AG04450 (cell line): ENCODE measurements around the gene REXO4. TPM values are rescaled to one million over a fixed set of nuclear protein-coding genes. Genes with fewer than 3 reads are reported as not detected.
"Not testable (repeated sequence)": the region's sequence is repeated elsewhere in the genome, so short reads cannot be mapped to it uniquely, and the experiment has no call there.

Source experiments
- CTCF ChIA-PET: fragments of 300-600, 350-600 bp; formaldehyde crosslinking; extraction: SDS; loops from one replicate; lab custom pipeline; 2022; ENCODE audit warnings: antibody characterized with exemption, inconsistent platforms; lab: Charles Lee
- POLR2A ChIA-PET: fragments of 350-600 bp; formaldehyde crosslinking; extraction: SDS; loops from one replicate; lab custom pipeline; 2021; ENCODE audit warnings: antibody characterized with exemption, inconsistent platforms; lab: Yijun Ruan, JAX
- DNase-seq: peaks from one replicate; pipeline ENCODE4 v3.0.0-alpha.2; 2011; ENCODE audit warnings: low read depth, low spot score
- H3K27ac ChIP-seq: one replicate; pipeline ENCODE4 v1.5.1; 2012; ENCODE audit warnings: low read depth, low read length, control low read depth
- H3K27me3 ChIP-seq: one replicate; pipeline ENCODE4 v1.6.0; 2012; ENCODE audit warnings: low read length; ENCODE audit not compliant: control insufficient read depth, insufficient read depth
- H3K4me3 ChIP-seq: 2 replicates; pipeline ENCODE4 v1.5.1; 2011; ENCODE audit warnings: mild to moderate bottlenecking, low read depth, low read length, control low read depth
- H3K9me3 ChIP-seq: 2 replicates; pipeline ENCODE4 v1.5.1; 2012; ENCODE audit warnings: low read length; ENCODE audit not compliant: control insufficient read depth, insufficient read depth
- polyA plus RNA-seq: library from polyadenylated mRNA; depleted of rRNA; stranded (reverse); fragments of >200 nt; gene quantifications from 2 replicates; pipeline ENCODE4 v1.2.3, GENCODE V29; 2011
- TF ChIP-seq, protein P1 (sequence below): IDR thresholded peaks from 2 replicates; pipeline ENCODE4 v1.5.1; 2011; ENCODE audit warnings: low read depth, low read length, control low read depth, inconsistent platforms

REXO4 gene
- polyA plus RNA-seq, 1 experiment, result 21.0 TPM

DNA sequence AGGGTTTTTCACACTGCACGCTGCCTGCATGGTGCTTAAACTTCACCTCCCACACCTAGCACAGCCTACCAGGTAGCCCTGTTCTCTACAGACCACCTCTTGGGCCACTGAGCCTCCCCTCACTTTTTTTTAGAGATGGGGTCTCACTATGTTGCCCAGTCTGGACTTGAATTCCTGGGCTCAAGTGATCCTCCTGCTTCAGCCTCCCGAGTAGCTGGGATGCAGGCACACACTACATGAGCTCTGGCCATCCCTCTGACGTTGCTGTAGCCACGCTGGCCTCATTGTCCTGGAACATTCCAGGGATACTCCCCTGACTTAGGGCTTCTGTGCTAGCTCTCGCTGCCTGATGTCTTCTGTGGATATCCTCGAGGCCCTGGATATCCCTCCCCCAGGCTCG, 34.8 kb upstream of the REXO4 start:
- TF ChIP-seq, protein P1, sequence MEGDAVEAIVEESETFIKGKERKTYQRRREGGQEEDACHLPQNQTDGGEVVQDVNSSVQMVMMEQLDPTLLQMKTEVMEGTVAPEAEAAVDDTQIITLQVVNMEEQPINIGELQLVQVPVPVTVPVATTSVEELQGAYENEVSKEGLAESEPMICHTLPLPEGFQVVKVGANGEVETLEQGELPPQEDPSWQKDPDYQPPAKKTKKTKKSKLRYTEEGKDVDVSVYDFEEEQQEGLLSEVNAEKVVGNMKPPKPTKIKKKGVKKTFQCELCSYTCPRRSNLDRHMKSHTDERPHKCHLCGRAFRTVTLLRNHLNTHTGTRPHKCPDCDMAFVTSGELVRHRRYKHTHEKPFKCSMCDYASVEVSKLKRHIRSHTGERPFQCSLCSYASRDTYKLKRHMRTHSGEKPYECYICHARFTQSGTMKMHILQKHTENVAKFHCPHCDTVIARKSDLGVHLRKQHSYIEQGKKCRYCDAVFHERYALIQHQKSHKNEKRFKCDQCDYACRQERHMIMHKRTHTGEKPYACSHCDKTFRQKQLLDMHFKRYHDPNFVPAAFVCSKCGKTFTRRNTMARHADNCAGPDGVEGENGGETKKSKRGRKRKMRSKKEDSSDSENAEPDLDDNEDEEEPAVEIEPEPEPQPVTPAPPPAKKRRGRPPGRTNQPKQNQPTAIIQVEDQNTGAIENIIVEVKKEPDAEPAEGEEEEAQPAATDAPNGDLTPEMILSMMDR, result no peak
- Histone ChIP-seq H3K27me3 (peaks cover 7% of the 10 kb centered on the region), H3K27ac (no peak overlapping the region), H3K9me3 (no peaks in the 10 kb centered on the region), H3K4me3 (no peak overlapping the region)
- ChIA-PET CTCF (no interaction called here), POLR2A (no interaction called here)
- no peak for DNase-seq

DNA sequence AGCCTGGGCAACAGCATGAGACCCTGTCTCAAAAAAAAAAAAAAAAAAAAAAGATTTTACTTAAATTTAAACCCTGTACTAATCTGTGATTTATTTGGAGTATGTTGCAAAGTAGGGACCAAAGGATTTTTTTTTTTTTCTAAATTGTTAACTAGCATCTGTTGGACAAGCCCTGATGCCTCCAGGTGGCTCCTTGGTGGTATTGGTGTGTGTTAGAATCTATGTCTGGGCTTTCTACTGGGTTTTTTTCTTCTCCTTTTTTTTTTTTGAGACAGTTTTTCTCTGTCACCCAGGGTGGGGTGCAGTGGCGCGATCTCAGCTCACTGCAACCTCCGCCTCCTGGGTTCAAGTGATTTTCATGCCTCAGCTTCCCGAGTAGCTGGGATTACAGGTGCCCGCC, 34.1 kb upstream of the REXO4 start:
- POLR2A ChIA-PET, DNase-seq, H3K27ac ChIP-seq, CTCF ChIA-PET, H3K9me3 ChIP-seq, H3K4me3 ChIP-seq, H3K27me3 ChIP-seq: not testable (repeated sequence)

DNA sequence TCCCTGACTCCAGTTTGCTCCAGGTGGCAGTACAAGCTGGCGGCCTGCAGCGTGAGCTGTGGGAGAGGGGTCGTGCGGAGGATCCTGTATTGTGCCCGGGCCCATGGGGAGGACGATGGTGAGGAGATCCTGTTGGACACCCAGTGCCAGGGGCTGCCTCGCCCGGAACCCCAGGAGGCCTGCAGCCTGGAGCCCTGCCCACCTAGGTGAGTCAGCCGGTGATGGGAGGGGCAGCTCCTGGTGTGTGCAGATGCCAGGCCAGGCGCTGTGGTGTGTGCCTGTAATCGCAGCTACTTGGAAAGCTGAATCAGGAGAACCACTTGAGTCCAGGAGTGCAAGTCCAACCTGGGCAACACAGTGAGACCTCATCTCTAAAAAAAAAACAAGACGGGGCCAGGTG, 31.9 kb upstream of the REXO4 start:
- Histone ChIP-seq H3K9me3 (no peaks in the 10 kb centered on the region), H3K4me3 (no peak overlapping the region), H3K27me3 (peaks cover 20% of the 10 kb centered on the region), H3K27ac (no peak overlapping the region)
- no peak for DNase-seq
- ChIA-PET POLR2A (no interaction called here), CTCF (no interaction called here)
- TF ChIP-seq, protein P1, result no peak

DNA sequence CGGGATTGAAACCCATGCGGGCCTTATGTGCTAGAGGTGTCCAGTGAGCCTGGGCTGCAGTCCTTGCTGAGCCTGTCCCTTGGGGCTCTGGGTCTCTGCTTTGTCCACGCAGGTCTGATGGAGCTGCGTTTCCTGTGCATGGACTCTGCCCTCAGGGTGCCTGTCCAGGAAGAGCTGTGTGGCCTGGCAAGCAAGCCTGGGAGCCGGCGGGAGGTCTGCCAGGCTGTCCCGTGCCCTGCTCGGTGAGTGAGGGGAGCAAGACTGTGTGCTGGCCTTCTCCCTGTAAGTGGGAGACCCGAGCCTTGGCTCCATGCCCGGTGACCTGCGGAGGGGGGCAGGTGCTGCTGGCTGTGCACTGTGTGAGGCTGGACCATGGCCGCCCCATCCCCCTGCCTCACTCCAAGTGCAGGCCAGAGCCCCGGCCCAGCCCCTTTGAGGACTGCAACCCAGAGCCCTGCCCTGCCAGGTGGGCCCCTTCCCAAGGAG, 30.7 kb upstream of the REXO4 start:
- CTCF ChIA-PET, result no interaction called here
- H3K27me3 ChIP-seq, result peaks cover 29% of the 10 kb centered on the region
- no peak overlapping the region for H3K4me3 ChIP-seq
- no peak for DNase-seq
- no peaks in the 10 kb centered on the region for H3K9me3 ChIP-seq
- POLR2A ChIA-PET, result no interaction called here
- TF ChIP-seq, protein P1, result no peak
- no peak overlapping the region for H3K27ac ChIP-seq

DNA sequence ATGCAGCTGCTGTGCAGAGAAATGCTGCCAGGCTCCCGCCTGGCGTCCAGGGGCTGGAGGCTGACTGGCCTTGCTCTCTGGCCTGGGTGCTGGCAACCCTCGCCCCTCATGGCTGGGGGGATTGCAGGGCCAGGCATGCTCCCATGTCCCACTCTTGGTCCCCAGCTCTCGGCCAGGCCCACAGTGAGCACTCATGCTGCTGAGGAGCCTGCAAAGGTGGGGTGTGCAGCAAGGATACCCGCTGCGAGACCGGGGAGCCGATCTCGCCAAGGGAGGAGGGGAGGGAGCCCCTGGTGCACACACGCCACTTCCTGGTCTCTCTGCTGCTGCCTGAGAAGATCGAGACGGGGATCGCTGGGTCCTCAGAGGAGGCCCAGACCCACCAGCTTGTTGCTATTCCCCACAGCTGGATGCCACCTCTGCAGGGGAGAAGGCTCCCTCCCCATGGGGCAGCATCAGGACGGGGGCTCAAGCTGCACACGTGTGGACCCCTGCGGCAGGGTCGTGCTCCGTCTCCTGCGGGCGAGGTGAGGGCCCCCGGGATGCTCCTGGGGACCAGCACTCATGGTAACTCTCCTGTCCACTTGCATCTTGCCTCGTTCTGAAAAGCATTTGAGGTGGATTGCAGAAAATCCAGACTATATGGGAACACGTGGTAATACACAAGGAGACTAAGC, 27.6 kb upstream of the REXO4 start:
- no peak overlapping the region for H3K4me3 ChIP-seq
- ChIA-PET CTCF (interaction anchor here (0.6 to 1.6 kb wide), 2 partner anchors 14 to 18 kb away, joined by 3 read pairs; no protein-coding TSS in a partner anchor), POLR2A (interaction anchor here (0.7 kb wide), 1 partner anchor 10 kb away, joined by 4 read pairs; no protein-coding TSS in a partner anchor)
- H3K9me3 ChIP-seq, result no peaks in the 10 kb centered on the region; the same call in 1 of the 2 replicates
- TF ChIP-seq, protein P1, result no peak
- no peak overlapping the region for H3K27ac ChIP-seq
- H3K27me3 ChIP-seq, result peaks cover 32% of the 10 kb centered on the region
- DNase-seq, result no peak
